Activated CD8-positive, alpha-beta memory T cell treated with anti-CD3 and anti-CD28 coated beads, Interleukin-2, amount 50 U/mL, for 24 hours (primary cell): Measurements from ENCODE around the gene SCARF2.
"Not testable (repeated sequence)": the region's sequence is repeated elsewhere in the genome, so short reads cannot be mapped to it uniquely, and the experiment has no call there.

Experiments used
- DNase-seq: peaks from one replicate; pipeline ENCODE4 v3.0.0-alpha.2; 2020; ENCODE audit errors: extremely low read depth

SCARF2 gene, protein sequence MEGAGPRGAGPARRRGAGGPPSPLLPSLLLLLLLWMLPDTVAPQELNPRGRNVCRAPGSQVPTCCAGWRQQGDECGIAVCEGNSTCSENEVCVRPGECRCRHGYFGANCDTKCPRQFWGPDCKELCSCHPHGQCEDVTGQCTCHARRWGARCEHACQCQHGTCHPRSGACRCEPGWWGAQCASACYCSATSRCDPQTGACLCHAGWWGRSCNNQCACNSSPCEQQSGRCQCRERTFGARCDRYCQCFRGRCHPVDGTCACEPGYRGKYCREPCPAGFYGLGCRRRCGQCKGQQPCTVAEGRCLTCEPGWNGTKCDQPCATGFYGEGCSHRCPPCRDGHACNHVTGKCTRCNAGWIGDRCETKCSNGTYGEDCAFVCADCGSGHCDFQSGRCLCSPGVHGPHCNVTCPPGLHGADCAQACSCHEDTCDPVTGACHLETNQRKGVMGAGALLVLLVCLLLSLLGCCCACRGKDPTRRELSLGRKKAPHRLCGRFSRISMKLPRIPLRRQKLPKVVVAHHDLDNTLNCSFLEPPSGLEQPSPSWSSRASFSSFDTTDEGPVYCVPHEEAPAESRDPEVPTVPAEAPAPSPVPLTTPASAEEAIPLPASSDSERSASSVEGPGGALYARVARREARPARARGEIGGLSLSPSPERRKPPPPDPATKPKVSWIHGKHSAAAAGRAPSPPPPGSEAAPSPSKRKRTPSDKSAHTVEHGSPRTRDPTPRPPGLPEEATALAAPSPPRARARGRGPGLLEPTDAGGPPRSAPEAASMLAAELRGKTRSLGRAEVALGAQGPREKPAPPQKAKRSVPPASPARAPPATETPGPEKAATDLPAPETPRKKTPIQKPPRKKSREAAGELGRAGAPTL

GRCh38 chr22:20437613-20438426, at the start of gene SCARF2:
SCARF2 (minus strand) TSS chr22:20437825; CDS start chr22:20437754, 71 bp downstream.
- no peak for DNase-seq

GRCh38 chr22:20486229-20486628, 48.6 kb upstream of the SCARF2 start:
- DNase-seq = no peak

- DNase-seq = no peak
Measured at GRCh38 chr22:20484948-20485683, 47.5 kb upstream of the SCARF2 start.

DNA sequence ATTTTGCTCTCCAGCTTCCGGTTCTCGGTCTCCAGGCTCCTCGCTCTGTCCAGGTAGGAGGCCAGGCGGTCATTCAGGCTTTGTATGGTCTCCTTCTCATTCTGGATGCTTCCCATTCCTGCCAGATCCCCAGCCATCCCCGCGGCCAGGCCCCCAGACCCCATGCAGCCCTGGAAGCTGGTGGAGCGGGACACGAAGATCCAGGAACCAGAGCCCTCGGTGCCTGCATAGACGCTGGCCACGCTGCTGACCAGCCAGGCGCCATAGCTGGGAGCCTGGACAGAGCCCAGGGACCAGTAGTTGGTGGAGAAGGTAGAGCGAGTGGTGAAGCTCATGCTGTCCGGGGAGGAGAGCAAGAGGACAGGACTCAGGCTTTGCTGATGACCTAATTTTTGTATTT, 46.1 kb upstream of the SCARF2 start:
- DNase-seq = no peak

GRCh38 chr22:20483143-20483506, 45.5 kb upstream of the SCARF2 start:
- DNase-seq = not testable (repeated sequence)

GRCh38 chr22:20479612-20480196, 42.1 kb upstream of the SCARF2 start:
- DNase-seq = no peak

- not testable (repeated sequence) for DNase-seq
Measured at GRCh38 chr22:20478059-20478458, 40.4 kb upstream of the SCARF2 start.

- not testable (repeated sequence) for DNase-seq
Measured at GRCh38 chr22:20475569-20475968, 37.9 kb upstream of the SCARF2 start.

DNA sequence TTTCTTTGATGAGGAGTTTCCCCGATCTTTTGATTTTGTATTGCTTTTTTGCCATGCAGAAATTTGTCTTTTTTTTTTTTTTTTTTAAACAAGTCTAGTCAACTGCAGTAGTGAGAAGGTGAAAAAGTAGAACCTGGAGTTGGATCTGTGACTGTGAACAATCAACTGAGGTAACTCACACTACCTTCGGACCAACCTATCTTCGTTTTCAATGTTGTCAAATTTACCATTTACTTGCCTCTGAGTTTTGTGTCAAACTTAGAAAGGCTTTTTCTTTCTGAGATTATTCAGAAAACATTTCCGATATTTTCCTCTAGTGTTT, 37.5 kb upstream of the SCARF2 start:
- DNase-seq = no peak

GRCh38 chr22:20472629-20473442, 35.2 kb upstream of the SCARF2 start:
- DNase-seq = no peak

DNA sequence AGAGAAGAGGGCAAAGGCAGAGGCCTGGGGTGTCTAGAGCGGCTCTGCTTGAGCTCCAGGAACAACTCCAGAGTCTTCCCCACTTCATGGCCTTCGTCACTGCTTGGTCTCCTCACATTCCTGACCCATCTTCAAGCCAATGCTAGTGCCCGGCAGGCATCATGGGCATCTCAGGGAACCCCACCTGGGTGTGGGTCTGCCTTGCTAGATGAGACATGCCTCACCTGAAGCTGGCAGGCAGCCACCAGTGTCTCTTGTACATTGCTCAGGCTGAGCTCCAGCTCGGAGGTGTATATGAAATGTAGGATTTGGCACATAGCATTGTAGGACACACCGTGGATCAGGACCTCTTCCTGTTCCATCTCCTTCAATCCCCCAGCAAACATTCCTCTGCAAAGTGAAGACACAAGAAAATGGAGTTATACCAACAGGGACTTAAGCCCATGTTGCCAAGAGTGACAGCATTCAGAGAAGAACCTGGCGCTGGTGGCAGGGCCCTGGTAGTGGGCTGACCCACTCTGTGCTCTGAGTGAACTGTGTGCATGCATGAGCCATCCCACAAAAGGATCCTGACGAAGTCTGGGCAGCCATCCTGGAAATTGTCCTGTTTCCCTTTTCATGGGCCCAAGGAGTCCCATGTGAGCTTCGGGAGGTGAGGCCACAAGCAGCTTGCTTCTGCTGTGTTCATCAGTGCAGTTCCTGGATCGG, 33.7 kb upstream of the SCARF2 start:
- no peak for DNase-seq

DNA sequence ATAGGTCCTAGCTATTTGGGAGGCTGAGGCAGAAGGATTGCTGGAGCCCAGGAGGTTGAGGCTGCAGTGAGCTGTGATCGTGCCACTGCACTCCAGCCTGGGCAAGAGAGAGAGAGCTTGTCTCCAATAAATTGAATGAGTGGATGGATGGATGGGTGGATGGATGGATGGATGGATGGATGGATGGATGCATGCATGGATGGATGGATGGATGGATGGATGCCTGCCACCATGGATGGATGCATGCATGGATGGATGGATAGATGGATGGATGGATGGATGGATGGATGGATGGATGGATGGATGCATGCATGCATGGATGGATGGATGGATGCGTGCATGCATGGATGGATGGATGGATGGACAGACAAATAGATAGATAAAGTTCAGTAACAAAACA, 32.9 kb upstream of the SCARF2 start:
- not testable (repeated sequence) for DNase-seq

DNA sequence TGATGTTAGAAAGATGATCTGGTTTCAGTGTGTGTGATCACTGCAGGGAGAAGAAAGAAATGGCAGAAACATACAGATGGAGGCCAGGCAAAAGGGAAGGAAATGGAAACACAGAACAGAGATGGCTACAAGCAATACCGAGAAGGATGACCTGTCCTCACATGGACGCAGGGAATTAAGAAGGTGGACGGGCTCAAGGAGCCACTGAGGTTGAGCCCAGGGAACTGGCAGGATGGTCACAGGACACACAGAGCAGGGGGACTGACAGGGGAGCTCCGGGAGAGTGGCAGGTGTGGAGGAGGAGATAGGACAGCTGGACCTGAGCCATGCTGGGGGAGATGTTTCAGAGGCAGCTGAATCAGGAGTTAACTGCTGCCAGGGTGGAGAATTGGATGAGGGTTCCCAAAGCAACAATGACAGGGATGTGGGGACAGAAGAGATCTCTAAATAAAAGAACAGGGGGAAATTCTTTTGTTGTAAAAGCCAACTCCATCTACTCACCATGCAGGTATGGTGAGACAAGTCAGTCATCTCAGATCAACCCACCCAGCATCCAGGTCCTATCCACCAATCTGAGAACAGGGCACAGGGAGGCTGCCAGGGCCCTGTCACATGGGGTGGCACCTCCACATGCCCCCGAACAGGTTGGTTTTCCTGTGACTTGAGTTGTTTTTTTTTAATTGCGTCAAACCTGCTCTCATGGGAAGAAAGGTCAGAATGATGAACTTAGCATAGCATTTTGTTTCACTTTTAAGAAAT, 31.7 kb upstream of the SCARF2 start:
- no peak for DNase-seq

DNA sequence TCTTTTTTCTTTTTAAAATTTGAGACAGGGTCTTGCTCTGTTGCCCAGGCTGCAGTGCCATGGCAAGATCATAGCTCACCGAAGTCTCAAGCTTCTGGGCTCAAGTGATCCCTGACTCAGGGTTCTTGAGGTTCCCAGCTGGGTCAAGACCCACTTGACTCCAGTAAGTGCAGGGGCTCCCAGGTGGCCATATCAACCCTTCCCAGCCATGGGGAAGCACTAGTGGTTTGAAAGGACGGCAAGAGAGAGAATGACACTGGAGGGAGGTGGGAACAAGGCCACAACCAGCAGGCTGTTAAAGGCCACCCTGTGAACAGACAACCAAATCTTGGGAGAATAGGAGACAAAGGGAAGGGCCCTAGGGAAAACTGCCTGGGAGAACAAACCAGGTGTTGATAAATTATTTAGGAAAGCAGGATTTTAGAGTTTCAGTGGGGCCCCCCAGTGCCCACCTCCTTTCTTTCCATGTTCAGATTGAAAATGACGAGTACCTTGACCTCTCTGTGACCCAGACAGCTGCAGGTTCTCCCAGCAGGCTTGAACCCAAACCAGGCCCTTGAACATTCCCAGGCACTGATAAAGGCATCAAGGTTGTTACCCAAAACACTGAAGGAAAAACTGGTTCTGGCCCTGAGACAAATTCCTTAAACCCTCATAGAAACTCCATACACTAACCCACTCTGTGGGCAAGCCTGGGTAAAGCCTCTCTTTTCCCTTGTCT, 29.2 kb upstream of the SCARF2 start:
- DNase-seq = no peak

GRCh38 chr22:20465759-20466077, 28.1 kb upstream of the SCARF2 start:
- DNase-seq = no peak

- DNase-seq = no peak
Measured at GRCh38 chr22:20464912-20465758, 27.5 kb upstream of the SCARF2 start.

DNA sequence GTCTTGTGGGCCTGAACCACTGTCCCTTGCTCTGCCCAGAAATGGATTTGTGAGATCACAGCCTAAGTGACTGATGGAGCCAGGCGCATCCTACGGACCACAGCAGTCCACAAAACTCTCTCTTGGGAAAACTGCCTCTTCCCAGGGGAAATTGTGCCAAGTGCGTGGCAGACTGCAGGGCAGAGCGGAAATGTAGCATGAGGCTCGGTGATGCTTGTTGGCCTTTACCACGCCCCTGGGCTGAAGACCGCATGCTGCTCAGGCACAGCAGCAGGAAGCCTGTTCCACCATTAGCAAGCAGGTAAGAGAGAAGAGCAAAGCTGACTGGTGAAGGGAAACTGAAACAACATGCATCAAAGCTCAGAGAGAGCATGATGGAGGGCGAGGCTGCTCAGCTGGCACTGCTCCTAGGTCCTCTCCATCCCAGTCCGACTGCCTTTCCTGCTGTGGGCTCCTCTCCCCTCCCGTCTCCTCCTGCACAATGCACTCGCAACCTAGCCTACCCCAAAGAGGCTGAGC, 26.5 kb upstream of the SCARF2 start:
- DNase-seq = no peak
